ENCODE results near the gene HLTF.

GRCh38 chr3:149001727-149002126 is 84.6 kb downstream of the HLTF start:
- no peak for TF ChIP-seq POLR2AphosphoS5 (IDR thresholded peaks at IDR 0.05)
- no peak for TF ChIP-seq CTCF (IDR thresholded peaks at IDR 0.05)
- no peak for TF ChIP-seq POLR2A (IDR thresholded peaks at IDR 0.05)

Data from transverse colon (tissue), 4 donors.